Panc1 (cell line): ENCODE results near the gene MOV10L1. TPM values are rescaled to one million over a fixed set of nuclear protein-coding genes. Genes with fewer than 3 reads are reported as not detected.

ENCODE experiments used
- ATAC-seq: fragments of 200-7000 bp; cut with Tn5 transposase; 2 replicates; pipeline ENCODE4 v1.9.1; 2020; ENCODE audit warnings: mild to moderate bottlenecking, moderate library complexity
- BruUV-seq: library from RNA; stranded (reverse); fragments of 400-500 nt; replicated peaks from 2 replicates; lab custom pipeline; 2021; lab: Mats Ljungman, UMichigan
- CTCF ChIA-PET: fragments of 300-600 bp; sonication (Branson Sonifier 250); formaldehyde crosslinking; loops from one replicate; lab custom pipeline; 2022; ENCODE audit warnings: antibody characterized with exemption; lab: Charles Lee
- POLR2A ChIA-PET: fragments of 300-600 bp; sonication (Branson Sonifier 250); formaldehyde crosslinking; loops from one replicate; lab custom pipeline; 2022; ENCODE audit warnings: antibody characterized with exemption; lab: Charles Lee
- DNase-seq: peaks from one replicate; pipeline ENCODE4 v3.0.0-alpha.2; 2010; ENCODE audit warnings: low read depth, low spot score
- H3K27ac ChIP-seq: 2 replicates; pipeline ENCODE4 v1.5.1; 2011; ENCODE audit warnings: mild to moderate bottlenecking, low read length, inconsistent platforms
- H3K27me3 ChIP-seq: fragments of 200-500 bp; sonication (Bioruptor generic); 2 replicates; pipeline ENCODE4 v1.6.0; 2014; ENCODE audit warnings: low read length, inconsistent platforms; ENCODE audit not compliant: control insufficient read depth, insufficient read depth
- H3K36me3 ChIP-seq: fragments of 200-500 bp; sonication (Bioruptor generic); 2 replicates; pipeline ENCODE4 v1.5.1; 2014; ENCODE audit warnings: inconsistent platforms, mild to moderate bottlenecking, low read length, moderate library complexity; ENCODE audit not compliant: control insufficient read depth, insufficient read depth
- H3K4me1 ChIP-seq: 2 replicates; pipeline ENCODE4 v1.5.1; 2011; ENCODE audit warnings: inconsistent platforms, mild to moderate bottlenecking, low read length, moderate library complexity; ENCODE audit not compliant: control insufficient read depth, insufficient read depth
- H3K4me3 ChIP-seq, 2 experiments: 2 replicates each; pipeline ENCODE4 v1.5.1; 2011 to 2012; ENCODE audit warnings: low read depth in 2 of 2, low read length in 2 of 2, mild to moderate bottlenecking in 2 of 2, inconsistent platforms in 1 of 2, moderate library complexity in 1 of 2
- H3K9me3 ChIP-seq: fragments of 200-500 bp; sonication (Bioruptor generic); 2 replicates; pipeline ENCODE4 v1.5.1; 2014; ENCODE audit warnings: low read depth, mild to moderate bottlenecking, inconsistent platforms, low read length, moderate library complexity; ENCODE audit not compliant: control insufficient read depth, insufficient read depth
- CTCF ChIP-seq: fragments of 450-650 bp; IDR thresholded peaks from 2 replicates; pipeline ENCODE4 v1.5.1; 2017; ENCODE audit warnings: mild to moderate bottlenecking
- POLR2AphosphoS5 ChIP-seq: IDR thresholded peaks from 2 replicates; pipeline ENCODE4 v1.6.1; 2012; ENCODE audit warnings: mild to moderate bottlenecking, low read depth, low read length, moderate library complexity
- REST ChIP-seq, 2 experiments: IDR thresholded peaks; 2 replicates each; pipeline ENCODE4 v1.6.1; 2011 to 2012; ENCODE audit warnings: low read depth in 2 of 2, control low read depth in 1 of 2, low read length in 1 of 2, mild to moderate bottlenecking in 1 of 2, moderate library complexity in 1 of 2; ENCODE audit not compliant: insufficient read depth in 1 of 2
- SIN3A ChIP-seq: IDR thresholded peaks from 2 replicates; pipeline ENCODE4 v1.6.1; 2012; ENCODE audit warnings: low read depth, mild to moderate bottlenecking, low read length, moderate library complexity, borderline replicate concordance; ENCODE audit not compliant: insufficient read depth
- TCF7L2 ChIP-seq: IDR thresholded peaks from 2 replicates; pipeline ENCODE4 v1.6.1; 2011; ENCODE audit warnings: mild to moderate bottlenecking, low read depth, low read length, inconsistent platforms
- in situ Hi-C: cut with HindIII; loops from 2 replicates; pipeline ENCODE4 v1.10.0; 2016; ENCODE audit warnings: low sequenced_read_pairs, low pct_unique_long_range_greater_than_20kb
- intact Hi-C: fragments of 100-400 bp; cut with micrococcal nuclease; formaldehyde crosslinking; loops from one replicate; pipeline ENCODE4 v1.10.0; 2022; ENCODE audit not compliant: unreplicated experiment
- total RNA-seq: library from RNA; stranded (reverse); gene quantifications from one replicate; pipeline ENCODE4 v1.2.1, GENCODE V29; 2021; ENCODE audit not compliant: unreplicated experiment

The MOV10L1 gene
- total RNA-seq, 1 experiment from 2014 or later, result 0.10 TPM

- ATAC-seq, result no peak
- intact Hi-C loops (no loop called here), in situ Hi-C loops (no loop called here)
- 0 out of 2 replicates have a peak, but pooled peaks cover 2% of the 10 kb centered on the region for H3K27me3 ChIP-seq
- no peak for TF ChIP-seq POLR2AphosphoS5
- no peak for TF ChIP-seq REST (IDR thresholded peaks at IDR 0.05; ENCODE audit: insufficient read depth in 1 of 2, low read depth in 2 of 2, low read length in 1 of 2)
- TF ChIP-seq SIN3A, result no peak
- no peak for TF ChIP-seq TCF7L2
- no peak for TF ChIP-seq CTCF
- H3K4me1 ChIP-seq, result no peaks in the 10 kb centered on the region
- no peak overlapping the region for H3K27ac ChIP-seq
- H3K4me3 ChIP-seq, result no peak overlapping the region
- H3K36me3 ChIP-seq, result no peaks in the 10 kb centered on the region
- ChIA-PET CTCF (no interaction called here), POLR2A (no interaction called here)
- no peaks in the 10 kb centered on the region for H3K9me3 ChIP-seq
- no peak for DNase-seq
- no TSS peak for BruUV-seq
These were observed 2.5 kb downstream of the MOV10L1 start for GRCh38 chr22:50092342-50092741.

GRCh38 chr22:50098052-50098451 is 8.2 kb downstream of the MOV10L1 start:
- TF ChIP-seq TCF7L2 (no peak), SIN3A (no peak), POLR2AphosphoS5 (no peak), REST (IDR thresholded peaks at IDR 0.05; ENCODE audit: insufficient read depth in 1 of 2, low read depth in 2 of 2, low read length in 1 of 2) (no peak), CTCF (no peak)
- POLR2A ChIA-PET, result no interaction called here
- intact Hi-C loops, result no loop called here
- DNase-seq, result no peak
- Histone ChIP-seq H3K27me3 (0 out of 2 replicates have a peak, but pooled peaks cover 2% of the 10 kb centered on the region), H3K36me3 (no peaks in the 10 kb centered on the region), H3K27ac (no peak overlapping the region), H3K9me3 (no peaks in the 10 kb centered on the region), H3K4me3 (no peak overlapping the region), H3K4me1 (no peaks in the 10 kb centered on the region)
- in situ Hi-C loops, result no loop called here
- no peak for ATAC-seq
- no TSS peak for BruUV-seq
- CTCF ChIA-PET, result no interaction called here
